ENCODE results near the gene N4BP3. TPM values are rescaled to one million over a fixed set of nuclear protein-coding genes. Genes with fewer than 3 reads are reported as not detected.

Gene N4BP3
- total and polyA plus RNA-seq, 4 donors = 6.1 to 11.4 (median 8.6) TPM

GRCh38 chr5:178107756-178108310 lies 5.5 kb upstream of the N4BP3 start:
- no peak overlapping the region for H3K9ac ChIP-seq (ENCODE audit: insufficient read depth in 1 of 2, low read length in 2 of 2)
- TF ChIP-seq CTCF (IDR thresholded peaks at IDR 0.05; ENCODE audit: control extremely low read depth, extremely low read depth) = no peak
- no peaks in the 10 kb centered on the region for H3K36me3 ChIP-seq (ENCODE audit: control insufficient read depth in 4 of 4, insufficient read depth in 4 of 4, low read length in 4 of 4)
- ATAC-seq (ENCODE audit: insufficient read depth, low FRiP score) = no peak
- DNase-seq = no peak
- H3K4me3 ChIP-seq = no peak overlapping the region
- H3K27me3 ChIP-seq (ENCODE audit: control insufficient read depth in 3 of 3, insufficient read depth in 3 of 3, low read length in 2 of 3) = peaks cover 0 to 8% (median 7%) of the 10 kb centered on the region in 3 donors
- H3K27ac ChIP-seq (ENCODE audit: low read depth in 1 of 2, low read length in 1 of 2) = no peak overlapping the region
- H3K9me3 ChIP-seq (ENCODE audit: control insufficient read depth in 4 of 4, insufficient read depth in 3 of 4, low read length in 3 of 4) = peaks cover 0 to 2% (median 0%) of the 10 kb centered on the region in 4 donors
- 65 to 84% methylated on average over 5 of the region's 5 CpGs for WGBS, 2 donors
- peaks cover 0 to 14% (median 0%) of the 10 kb centered on the region in 5 donors for H3K4me1 ChIP-seq (ENCODE audit: control insufficient read depth in 5 of 5, insufficient read depth in 5 of 5, low read length in 5 of 5)

GRCh38 chr5:178108446-178108845 lies 4.9 kb upstream of the N4BP3 start:
- Histone ChIP-seq H3K4me3 (no peak overlapping the region), H3K4me1 (ENCODE audit: control insufficient read depth in 5 of 5, insufficient read depth in 5 of 5, low read length in 5 of 5) (peaks cover 0 to 14% (median 0%) of the 10 kb centered on the region in 5 donors), H3K9ac (ENCODE audit: insufficient read depth in 1 of 2, low read length in 2 of 2) (no peak overlapping the region), H3K36me3 (ENCODE audit: control insufficient read depth in 4 of 4, insufficient read depth in 4 of 4, low read length in 4 of 4) (no peaks in the 10 kb centered on the region), H3K27ac (ENCODE audit: low read depth in 1 of 2, low read length in 1 of 2) (no peak overlapping the region), H3K27me3 (ENCODE audit: control insufficient read depth in 3 of 3, insufficient read depth in 3 of 3, low read length in 2 of 3) (peaks cover 0 to 11% (median 7%) of the 10 kb centered on the region in 3 donors), H3K9me3 (ENCODE audit: control insufficient read depth in 4 of 4, insufficient read depth in 3 of 4, low read length in 3 of 4) (peaks cover 0 to 2% (median 0%) of the 10 kb centered on the region in 4 donors)
- ATAC-seq (ENCODE audit: insufficient read depth, low FRiP score) = no peak
- no peak for DNase-seq
- WGBS, 2 donors = 78 to 81% methylated on average over 7 of the region's 7 CpGs
- no peak for TF ChIP-seq CTCF (IDR thresholded peaks at IDR 0.05; ENCODE audit: control extremely low read depth, extremely low read depth)

GRCh38 chr5:178108966-178109365 lies 4.4 kb upstream of the N4BP3 start:
- no peak for DNase-seq
- Histone ChIP-seq H3K9me3 (ENCODE audit: control insufficient read depth in 4 of 4, insufficient read depth in 3 of 4, low read length in 3 of 4) (peaks cover 0 to 2% (median 0%) of the 10 kb centered on the region in 4 donors), H3K27ac (ENCODE audit: low read depth in 1 of 2, low read length in 1 of 2) (no peak overlapping the region), H3K36me3 (ENCODE audit: control insufficient read depth in 4 of 4, insufficient read depth in 4 of 4, low read length in 4 of 4) (no peaks in the 10 kb centered on the region), H3K4me1 (ENCODE audit: control insufficient read depth in 5 of 5, insufficient read depth in 5 of 5, low read length in 5 of 5) (peaks cover 0 to 17% (median 0%) of the 10 kb centered on the region in 5 donors), H3K4me3 (no peak overlapping the region), H3K9ac (ENCODE audit: insufficient read depth in 1 of 2, low read length in 2 of 2) (no peak overlapping the region), H3K27me3 (ENCODE audit: control insufficient read depth in 3 of 3, insufficient read depth in 3 of 3, low read length in 2 of 3) (peaks cover 0 to 11% (median 7%) of the 10 kb centered on the region in 3 donors)
- no peak for ATAC-seq (ENCODE audit: insufficient read depth, low FRiP score)
- TF ChIP-seq CTCF (IDR thresholded peaks at IDR 0.05; ENCODE audit: control extremely low read depth, extremely low read depth) = no peak

GRCh38 chr5:178110511-178110910 lies 2.8 kb upstream of the N4BP3 start:
- Histone ChIP-seq H3K27ac (ENCODE audit: low read depth in 1 of 2, low read length in 1 of 2) (no peak overlapping the region), H3K4me3 (no peak overlapping the region), H3K27me3 (ENCODE audit: control insufficient read depth in 3 of 3, insufficient read depth in 3 of 3, low read length in 2 of 3) (peaks cover 0 to 22% (median 22%) of the 10 kb centered on the region in 3 donors), H3K9ac (ENCODE audit: insufficient read depth in 1 of 2, low read length in 2 of 2) (no peak overlapping the region), H3K9me3 (ENCODE audit: control insufficient read depth in 4 of 4, insufficient read depth in 3 of 4, low read length in 3 of 4) (no peaks in the 10 kb centered on the region), H3K36me3 (ENCODE audit: control insufficient read depth in 4 of 4, insufficient read depth in 4 of 4, low read length in 4 of 4) (no peaks in the 10 kb centered on the region), H3K4me1 (ENCODE audit: control insufficient read depth in 5 of 5, insufficient read depth in 5 of 5, low read length in 5 of 5) (peaks cover 0 to 13% (median 7%) of the 10 kb centered on the region in 5 donors)
- DNase-seq (no peak), ATAC-seq (ENCODE audit: insufficient read depth, low FRiP score) (no peak)
- WGBS, 2 donors = 91 to 96% methylated on average over 9 of the region's 9 CpGs
- no peak for TF ChIP-seq CTCF (IDR thresholded peaks at IDR 0.05; ENCODE audit: control extremely low read depth, extremely low read depth)
